Measurements from ENCODE around the gene BCR.

GRCh38 chr22:23305922-23306374 lies 125.6 kb downstream of the BCR start:
- TF ChIP-seq POLR2A (IDR thresholded peaks at IDR 0.05) (no peak), CTCF (IDR thresholded peaks at IDR 0.05) (no peak)
